ENCODE measurements around the gene CCDC134. TPM values are rescaled to one million over a fixed set of nuclear protein-coding genes. Genes with fewer than 3 reads are reported as not detected.

CCDC134 gene
- total RNA-seq, 1 experiment from 2014 or later, result 14.0 TPM

Other genes starting within 250 kb of the CCDC134 start
- gene CSDC2, start 239.7 kb upstream of the CCDC134 start, total RNA-seq (2014; rRNA removed; shearing (Covaris generic); ENCODE audit: low replicate concordance), result not detected in 2 replicates
- 36.1 and 37.4 TPM in 2 replicates for gene PMM1, start 210.8 kb upstream of the CCDC134 start, total RNA-seq (2014; rRNA removed; shearing (Covaris generic); ENCODE audit: low replicate concordance)
- gene DESI1, start 179.6 kb upstream of the CCDC134 start, total RNA-seq (2014; rRNA removed; shearing (Covaris generic); ENCODE audit: low replicate concordance), result 14.4 and 27.6 TPM in 2 replicates
- 560 and 634 TPM in 2 replicates for gene XRCC6, start 179.4 kb upstream of the CCDC134 start, total RNA-seq (2014; rRNA removed; shearing (Covaris generic); ENCODE audit: low replicate concordance)
- 169 and 206 TPM in 2 replicates for gene SNU13, start 111.8 kb upstream of the CCDC134 start, total RNA-seq (2014; rRNA removed; shearing (Covaris generic); ENCODE audit: low replicate concordance)
- not detected in 2 replicates for gene MEI1, start 101.2 kb upstream of the CCDC134 start, total RNA-seq (2014; rRNA removed; shearing (Covaris generic); ENCODE audit: low replicate concordance)
- 15.0 and 26.5 TPM in 2 replicates for gene SREBF2, start 32.4 kb downstream of the CCDC134 start, total RNA-seq (2014; rRNA removed; shearing (Covaris generic); ENCODE audit: low replicate concordance)
- not detected in 2 replicates for gene SHISA8, start 114.4 kb downstream of the CCDC134 start, total RNA-seq (2014; rRNA removed; shearing (Covaris generic); ENCODE audit: low replicate concordance)
- not detected in 2 replicates for gene TNFRSF13C, start 126.1 kb downstream of the CCDC134 start, total RNA-seq (2014; rRNA removed; shearing (Covaris generic); ENCODE audit: low replicate concordance)
- 23.6 and 60.6 TPM in 2 replicates for gene CENPM, start 146.5 kb downstream of the CCDC134 start, total RNA-seq (2014; rRNA removed; shearing (Covaris generic); ENCODE audit: low replicate concordance)
- 0.43 and 3.5 TPM in 2 replicates for gene SEPTIN3, start 168.8 kb downstream of the CCDC134 start, total RNA-seq (2014; rRNA removed; shearing (Covaris generic); ENCODE audit: low replicate concordance)
- gene WBP2NL, start 198.1 kb downstream of the CCDC134 start, total RNA-seq (2014; rRNA removed; shearing (Covaris generic); ENCODE audit: low replicate concordance), result 20.9 TPM in 1 of 2 replicates, not detected in the other